Measurements from ENCODE around the gene KLHDC10.

Gene KLHDC10

DNA sequence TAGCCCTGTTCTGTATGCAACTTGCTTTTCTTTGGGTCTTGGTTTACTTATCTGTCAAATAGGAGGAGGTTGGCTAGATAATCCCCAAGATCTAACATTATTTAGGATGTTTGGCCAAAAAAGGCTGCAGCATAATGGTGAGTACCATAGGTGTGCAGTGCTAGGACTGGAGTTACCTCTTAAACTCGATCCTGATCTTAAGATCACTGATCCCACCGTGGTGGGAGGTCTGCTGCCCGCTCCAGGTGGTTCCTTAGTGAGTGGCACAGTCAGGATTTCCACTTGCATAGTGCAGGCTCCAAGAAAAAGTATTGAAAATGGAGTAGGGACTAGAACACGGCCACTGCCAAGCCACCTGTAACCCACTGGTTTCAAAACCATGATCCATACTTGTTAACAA is 66.9 kb downstream of the KLHDC10 start:
- FAIRE-seq = no peak
- no peak for DNase-seq (ENCODE audit: insufficient read length, low spot score)
- TF ChIP-seq, protein P1, sequence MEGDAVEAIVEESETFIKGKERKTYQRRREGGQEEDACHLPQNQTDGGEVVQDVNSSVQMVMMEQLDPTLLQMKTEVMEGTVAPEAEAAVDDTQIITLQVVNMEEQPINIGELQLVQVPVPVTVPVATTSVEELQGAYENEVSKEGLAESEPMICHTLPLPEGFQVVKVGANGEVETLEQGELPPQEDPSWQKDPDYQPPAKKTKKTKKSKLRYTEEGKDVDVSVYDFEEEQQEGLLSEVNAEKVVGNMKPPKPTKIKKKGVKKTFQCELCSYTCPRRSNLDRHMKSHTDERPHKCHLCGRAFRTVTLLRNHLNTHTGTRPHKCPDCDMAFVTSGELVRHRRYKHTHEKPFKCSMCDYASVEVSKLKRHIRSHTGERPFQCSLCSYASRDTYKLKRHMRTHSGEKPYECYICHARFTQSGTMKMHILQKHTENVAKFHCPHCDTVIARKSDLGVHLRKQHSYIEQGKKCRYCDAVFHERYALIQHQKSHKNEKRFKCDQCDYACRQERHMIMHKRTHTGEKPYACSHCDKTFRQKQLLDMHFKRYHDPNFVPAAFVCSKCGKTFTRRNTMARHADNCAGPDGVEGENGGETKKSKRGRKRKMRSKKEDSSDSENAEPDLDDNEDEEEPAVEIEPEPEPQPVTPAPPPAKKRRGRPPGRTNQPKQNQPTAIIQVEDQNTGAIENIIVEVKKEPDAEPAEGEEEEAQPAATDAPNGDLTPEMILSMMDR (IDR thresholded peaks at IDR 0.05; ENCODE audit: insufficient read depth, missing control alignments) = no peak

DNA sequence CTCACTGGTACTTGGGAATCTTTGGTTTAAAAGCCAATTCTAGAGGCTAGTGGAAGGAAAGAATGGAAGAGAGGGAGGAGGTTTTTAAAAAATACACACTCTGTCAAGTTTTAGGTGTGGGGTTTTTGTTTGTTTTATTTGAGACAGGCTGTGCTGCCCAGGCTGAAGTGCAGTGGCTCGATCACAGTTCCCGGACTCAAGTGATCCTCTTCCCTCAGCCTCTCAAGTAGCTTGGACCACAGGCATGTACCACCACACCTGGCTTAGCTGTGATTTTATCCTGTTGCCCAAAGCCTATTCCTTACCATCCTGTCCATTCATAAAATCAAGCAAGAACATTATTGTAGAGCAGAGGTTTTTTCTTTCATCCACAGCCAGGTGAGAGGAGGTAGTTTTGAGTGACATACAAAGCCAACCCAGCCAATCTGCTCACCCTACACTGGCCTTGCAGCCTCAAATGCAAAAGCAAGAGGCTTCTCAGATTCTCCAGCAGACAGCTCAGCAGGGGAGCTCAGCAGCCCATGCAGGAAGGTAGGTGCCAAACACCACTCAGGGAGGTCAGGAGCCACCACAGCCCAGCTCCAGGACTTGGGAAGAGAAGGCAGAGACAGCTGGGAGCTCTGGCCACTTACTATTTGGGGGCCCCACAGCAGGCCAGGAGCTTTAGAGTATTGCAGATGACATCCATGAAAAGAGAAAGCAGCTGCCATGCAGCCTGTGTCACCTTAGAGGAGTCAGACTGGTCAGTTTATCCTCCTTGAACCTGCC is 69.0 kb downstream of the KLHDC10 start:
- FAIRE-seq = no peak

DNA sequence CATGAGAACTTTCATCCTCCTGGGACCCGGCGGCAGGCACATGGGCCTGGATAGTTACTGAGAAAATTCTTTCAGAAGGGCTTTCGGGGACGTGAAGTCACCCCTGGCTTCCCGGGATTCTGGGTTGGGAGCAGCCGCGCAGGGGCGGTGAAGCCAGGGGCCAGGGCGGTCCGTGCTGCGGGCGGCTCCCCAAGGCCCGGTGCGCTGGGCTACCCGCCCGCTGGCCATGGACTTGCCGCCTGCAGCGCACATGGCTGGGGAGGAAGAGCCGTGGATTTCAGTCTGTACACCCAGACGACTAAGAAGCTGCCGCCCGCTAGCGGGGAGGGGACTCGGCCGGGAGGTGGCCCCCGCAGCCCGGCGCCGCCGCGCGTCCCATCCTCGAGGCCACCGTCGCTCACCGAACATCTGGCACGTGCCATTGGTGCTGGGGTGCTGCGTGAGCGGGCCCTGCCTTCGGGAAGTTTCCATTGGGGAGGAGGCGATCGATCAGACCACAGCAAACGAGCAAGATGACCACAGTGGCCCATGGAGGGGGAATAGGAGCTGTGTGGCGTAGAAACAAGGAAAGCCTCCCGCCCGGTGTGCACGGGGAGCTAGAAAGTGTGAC is 70.3 kb downstream of the KLHDC10 start:
- DNase-seq (ENCODE audit: insufficient read length, low spot score) (no peak), FAIRE-seq (no peak)
- TF ChIP-seq, protein P1 (IDR thresholded peaks at IDR 0.05; ENCODE audit: insufficient read depth, missing control alignments) = no peak

More for the DNA sequence above, 69.0 kb downstream of the KLHDC10 start:
- DNase-seq (ENCODE audit: insufficient read length, low spot score) = no peak
- TF ChIP-seq, protein P1 (IDR thresholded peaks at IDR 0.05; ENCODE audit: insufficient read depth, missing control alignments) = no peak

DNA sequence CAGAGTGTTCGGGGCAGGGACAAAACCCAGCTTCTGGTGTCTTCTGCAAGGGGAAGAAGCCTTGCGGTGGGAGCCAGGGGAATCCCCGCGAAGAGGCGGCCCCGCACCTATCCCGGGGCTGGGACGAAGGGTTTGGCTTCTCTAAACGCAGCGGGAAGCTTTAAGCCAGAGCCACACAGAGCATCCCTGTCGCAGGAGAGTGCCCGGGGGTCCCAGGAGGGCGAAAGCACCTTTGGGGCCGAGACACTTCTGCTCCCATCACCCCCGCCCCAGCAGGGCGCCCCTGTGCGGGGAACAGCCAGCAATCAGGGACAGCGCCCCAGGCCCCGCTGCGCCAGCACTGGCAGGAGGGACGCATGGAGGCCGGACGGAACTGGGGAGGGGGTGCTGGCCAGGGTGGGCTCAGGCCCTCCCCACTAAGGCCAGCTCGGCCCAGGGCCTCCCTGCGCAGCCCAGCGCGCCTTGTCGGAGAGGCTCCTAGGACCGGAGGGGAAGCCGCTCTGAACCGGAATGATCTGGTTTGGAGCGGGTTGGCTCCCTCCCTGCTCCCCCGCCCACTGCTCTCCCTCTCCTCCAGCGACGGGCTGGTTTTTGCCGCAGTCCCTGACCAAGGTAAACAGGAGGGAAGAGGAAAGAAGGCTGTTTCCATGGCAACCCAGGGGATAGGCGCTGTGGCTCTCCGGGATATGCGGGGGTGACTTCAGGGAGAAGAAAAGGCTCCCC is 71.0 kb downstream of the KLHDC10 start:
- TF ChIP-seq, protein P1 (IDR thresholded peaks at IDR 0.05; ENCODE audit: insufficient read depth, missing control alignments) = no peak
- FAIRE-seq (no peak), DNase-seq (ENCODE audit: insufficient read length, low spot score) (no peak)

DNA sequence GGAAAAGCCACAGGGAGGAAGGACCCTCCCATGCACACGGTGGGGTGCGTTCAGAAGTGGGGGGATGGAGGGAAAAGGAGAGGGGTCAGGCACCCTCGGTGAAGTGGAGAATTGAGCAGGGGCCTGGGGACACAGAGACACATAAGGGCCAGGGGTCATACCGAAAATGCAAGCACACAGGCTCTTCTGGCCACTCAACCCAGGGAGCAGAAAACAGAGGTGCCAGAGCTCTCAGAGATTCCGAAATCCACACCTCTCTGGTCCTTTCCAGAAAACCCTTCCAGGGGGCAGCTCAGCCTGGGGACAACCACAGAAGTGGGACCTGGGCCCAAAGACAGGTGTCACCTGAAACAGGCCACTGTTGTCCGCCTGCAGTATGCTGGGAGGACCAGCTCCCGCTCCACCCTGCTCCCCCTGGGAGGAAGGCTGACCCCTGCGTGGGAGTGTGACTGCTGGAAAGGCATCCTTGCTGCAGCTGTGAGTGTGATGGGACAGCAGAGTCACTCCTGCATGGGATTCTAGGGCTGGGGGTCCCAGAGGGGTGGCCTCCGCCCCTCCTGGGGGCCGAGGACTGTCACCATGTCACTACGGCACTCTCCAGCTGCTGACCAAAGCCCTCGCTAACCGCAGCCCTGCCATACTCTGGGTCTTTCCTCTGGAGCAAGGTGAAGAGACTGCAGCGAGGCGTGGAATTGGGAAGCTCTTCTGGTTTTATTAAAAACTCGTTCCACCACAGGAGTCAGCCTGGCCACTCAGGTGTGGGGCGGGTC is 71.7 kb downstream of the KLHDC10 start:
- DNase-seq (ENCODE audit: insufficient read length, low spot score) (no peak), FAIRE-seq (no peak)
- TF ChIP-seq, protein P1 (IDR thresholded peaks at IDR 0.05; ENCODE audit: insufficient read depth, missing control alignments) = no peak

DNA sequence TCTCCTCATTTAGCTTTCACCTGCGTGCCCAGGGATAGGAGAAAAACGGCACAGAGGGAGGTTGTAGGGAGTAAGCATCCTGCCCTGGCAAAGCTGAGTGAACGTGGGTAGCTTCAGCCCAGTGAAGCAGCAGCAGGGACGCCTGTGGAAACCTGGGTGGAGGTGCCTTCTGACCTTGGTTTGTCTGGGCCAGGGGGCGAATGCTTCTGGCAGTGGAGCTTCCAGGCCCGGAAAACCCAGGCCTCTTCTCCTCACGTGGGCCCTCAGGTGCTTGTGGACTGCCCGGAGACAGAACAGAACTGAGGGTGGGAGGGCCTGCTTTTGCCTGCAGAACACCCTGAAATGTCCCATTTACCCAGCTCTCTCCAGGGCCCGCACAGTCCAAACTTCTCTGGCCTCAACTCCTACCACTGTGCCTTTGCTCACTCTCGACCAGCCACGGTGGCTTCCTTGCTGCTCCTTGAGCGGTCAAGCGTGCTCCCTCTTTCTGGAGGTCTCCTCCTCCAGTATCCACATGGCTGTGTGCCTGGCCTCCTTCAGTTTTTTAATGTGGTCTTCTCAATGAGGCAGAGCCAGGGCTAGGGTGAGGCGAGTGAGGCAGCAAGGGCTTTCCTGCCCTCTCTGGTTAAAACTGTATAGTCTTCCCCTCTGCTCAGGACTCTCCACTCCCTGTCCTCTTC is 72.5 kb downstream of the KLHDC10 start:
- DNase-seq (ENCODE audit: insufficient read length, low spot score) (no peak), FAIRE-seq (no peak)
- TF ChIP-seq, protein P1 (IDR thresholded peaks at IDR 0.05; ENCODE audit: insufficient read depth, missing control alignments) = no peak

Data from D721Med (cell line).